ENCODE measurements around the gene OR4D2. TPM values are rescaled to one million over a fixed set of nuclear protein-coding genes. Genes with fewer than 3 reads are reported as not detected.

OR4D2 gene
- total RNA-seq, 2 experiments from 2014 or later, result not detected

- no peak overlapping the region for H3K27ac Mint-ChIP-seq
- H3K9me3 Mint-ChIP-seq, result no peaks in the 10 kb centered on the region
- ATAC-seq (ENCODE audit: poor library complexity) (no peak), DNase-seq (no peak)
- peaks cover 0 to 15% of the 10 kb centered on the region in 2 experiments for H3K27me3 ChIP-seq (ENCODE audit: control insufficient read depth in 1 of 2, insufficient read depth in 2 of 2, low read length in 2 of 2)
- intact Hi-C loops (cut with DNase I, micrococcal nuclease), result no loop called here
- no peak for TF ChIP-seq CTCF (IDR thresholded peaks at IDR 0.05)
- ChIA-PET POLR2A (no interaction called here), CTCF (no interaction called here)
- H3K36me3 ChIP-seq (ENCODE audit: insufficient read depth, low read length), result no peaks in the 10 kb centered on the region
- no peak overlapping the region for H3K4me3 ChIP-seq (ENCODE audit: low read length)
- H3K4me1 ChIP-seq (ENCODE audit: insufficient read depth, low read length), result peaks cover 5% of the 10 kb centered on the region
- peaks cover 4% of the 10 kb centered on the region for H3K4me1 Mint-ChIP-seq (ENCODE audit: low read depth)
- no peak overlapping the region for H3K27ac ChIP-seq (ENCODE audit: low read depth in 1 of 2, low read length in 2 of 2)
- H3K36me3 Mint-ChIP-seq (ENCODE audit: low read depth), result no peaks in the 10 kb centered on the region
- peaks cover 23% of the 10 kb centered on the region for H3K27me3 Mint-ChIP-seq
- H3K4me3 Mint-ChIP-seq, result no peak overlapping the region
- peaks cover 0 to 4% of the 10 kb centered on the region in 2 experiments for H3K9me3 ChIP-seq (ENCODE audit: control insufficient read depth in 1 of 2, insufficient read depth in 1 of 2, low read length in 2 of 2)
These were observed 28.8 kb downstream of the OR4D2 start for GRCh38 chr17:58195518-58196123.

DNA sequence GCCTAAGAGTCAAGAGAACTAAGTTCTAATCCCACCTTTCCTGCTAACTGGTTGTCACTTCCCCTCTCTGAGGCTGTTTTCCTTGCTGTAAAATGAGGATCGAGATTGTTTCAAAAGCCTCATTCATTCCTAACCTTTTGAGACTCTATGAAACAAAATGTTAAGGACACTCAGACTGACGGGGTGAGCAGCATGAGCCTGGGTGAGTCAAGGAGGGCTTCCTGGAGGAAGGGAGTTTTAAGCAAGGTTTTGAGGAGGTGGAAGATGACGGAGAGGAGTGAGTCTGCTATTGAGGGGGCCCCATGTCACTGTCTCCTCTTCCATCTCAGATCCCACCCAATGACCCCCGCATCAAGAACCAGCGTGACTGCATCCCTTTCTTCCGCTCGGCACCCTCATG is 29.8 kb downstream of the OR4D2 start:
- no peaks in the 10 kb centered on the region for H3K9me3 Mint-ChIP-seq
- H3K36me3 Mint-ChIP-seq (ENCODE audit: low read depth), result no peaks in the 10 kb centered on the region
- no peak overlapping the region for H3K27ac Mint-ChIP-seq
- no peak for DNase-seq
- Histone ChIP-seq H3K36me3 (ENCODE audit: insufficient read depth, low read length) (no peaks in the 10 kb centered on the region), H3K4me3 (ENCODE audit: low read length) (no peak overlapping the region), H3K4me1 (ENCODE audit: insufficient read depth, low read length) (peaks cover 5% of the 10 kb centered on the region), H3K27me3 (ENCODE audit: control insufficient read depth in 1 of 2, insufficient read depth in 2 of 2, low read length in 2 of 2) (peaks cover 0 to 12% of the 10 kb centered on the region in 2 experiments), H3K27ac (ENCODE audit: low read depth in 1 of 2, low read length in 2 of 2) (no peak overlapping the region), H3K9me3 (ENCODE audit: control insufficient read depth in 1 of 2, insufficient read depth in 1 of 2, low read length in 2 of 2) (peaks cover 0 to 4% of the 10 kb centered on the region in 2 experiments)
- H3K4me1 Mint-ChIP-seq (ENCODE audit: low read depth), result peaks cover 4% of the 10 kb centered on the region
- TF ChIP-seq CTCF (IDR thresholded peaks at IDR 0.05), result no peak
- no peak overlapping the region for H3K4me3 Mint-ChIP-seq
- H3K27me3 Mint-ChIP-seq, result peaks cover 23% of the 10 kb centered on the region
- intact Hi-C loops (cut with DNase I, micrococcal nuclease), result no loop called here
- POLR2A ChIA-PET, result no interaction called here
- CTCF ChIA-PET, result no interaction called here
- ATAC-seq (ENCODE audit: poor library complexity), result no peak

DNA sequence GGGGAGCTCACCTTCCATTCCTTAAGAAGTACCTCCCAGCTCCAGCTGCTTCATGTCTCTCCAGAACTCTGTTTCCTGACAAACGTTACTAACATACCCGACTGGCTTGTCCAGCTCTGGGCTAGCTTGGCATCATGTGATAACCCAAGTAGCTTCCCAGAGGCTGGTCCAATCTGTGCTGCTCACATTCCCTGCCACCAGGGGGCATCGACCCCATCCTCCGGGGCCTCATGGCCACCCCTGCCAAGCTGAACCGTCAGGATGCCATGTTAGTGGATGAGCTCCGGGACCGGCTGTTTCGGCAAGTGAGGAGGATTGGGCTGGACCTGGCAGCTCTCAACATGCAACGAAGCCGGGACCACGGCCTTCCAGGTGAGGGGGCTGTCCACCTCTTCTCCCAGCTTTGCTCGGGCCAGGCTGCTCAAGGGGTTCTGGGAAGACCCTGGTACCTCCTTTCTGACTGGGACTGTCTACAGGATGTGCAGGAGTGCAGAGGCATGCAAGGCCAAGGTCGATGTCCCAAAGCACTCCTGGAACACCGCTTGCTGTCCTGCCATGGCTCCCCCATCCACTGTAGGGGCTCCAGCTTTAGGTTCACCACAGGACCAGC is 33.3 kb downstream of the OR4D2 start:
- Mint-ChIP-seq H3K27me3 (peaks cover 23% of the 10 kb centered on the region), H3K9me3 (no peaks in the 10 kb centered on the region), H3K4me1 (ENCODE audit: low read depth) (peaks cover 4% of the 10 kb centered on the region), H3K36me3 (ENCODE audit: low read depth) (peaks cover 2% of the 10 kb centered on the region), H3K4me3 (no peak overlapping the region), H3K27ac (no peak overlapping the region)
- intact Hi-C loops (cut with DNase I, micrococcal nuclease), result loop anchor here in 1 of 2 experiments (5.0 kb wide), 1 partner anchor 247 kb away; no protein-coding TSS in a partner anchor
- ATAC-seq (ENCODE audit: poor library complexity) (peak; percentile 76), DNase-seq (peak; percentile 22 to 73 (median 42))
- CTCF ChIA-PET, result interaction anchor here (0.8 to 1.8 kb wide), 9 partner anchors 32 to 249 kb away, joined by 3 to 9 read pairs (median 4); partner anchors contain the start of gene RNF43
- Histone ChIP-seq H3K27me3 (ENCODE audit: control insufficient read depth in 1 of 2, insufficient read depth in 2 of 2, low read length in 2 of 2) (peaks cover 0 to 10% of the 10 kb centered on the region in 2 experiments), H3K9me3 (ENCODE audit: control insufficient read depth in 1 of 2, insufficient read depth in 1 of 2, low read length in 2 of 2) (peaks cover 0 to 4% of the 10 kb centered on the region in 2 experiments), H3K36me3 (ENCODE audit: insufficient read depth, low read length) (no peaks in the 10 kb centered on the region), H3K27ac (ENCODE audit: low read depth in 1 of 2, low read length in 2 of 2) (no peak overlapping the region), H3K4me1 (ENCODE audit: insufficient read depth, low read length) (peaks cover 5% of the 10 kb centered on the region), H3K4me3 (ENCODE audit: low read length) (no peak overlapping the region)
- POLR2A ChIA-PET, result interaction anchor here (0.8 to 1.0 kb wide), 2 partner anchors 20 to 132 kb away, joined by 3 read pairs; no protein-coding TSS in a partner anchor
- TF ChIP-seq CTCF (IDR thresholded peaks at IDR 0.05), result peak; percentile 67
